Stimulated activated CD8-positive, alpha-beta memory T cell treated with anti-CD3 and anti-CD28 coated beads, Interleukin-12 subunit alpha, Interleukin-12 subunit beta, amount 100 ng/mL, for 24 hours (primary cell): ENCODE measurements around the gene CIBAR2.

ENCODE experiments used
- DNase-seq: peaks from one replicate; pipeline ENCODE4 v3.0.0-alpha.2; 2020; ENCODE audit errors: extremely low read depth

CIBAR2 gene

DNA sequence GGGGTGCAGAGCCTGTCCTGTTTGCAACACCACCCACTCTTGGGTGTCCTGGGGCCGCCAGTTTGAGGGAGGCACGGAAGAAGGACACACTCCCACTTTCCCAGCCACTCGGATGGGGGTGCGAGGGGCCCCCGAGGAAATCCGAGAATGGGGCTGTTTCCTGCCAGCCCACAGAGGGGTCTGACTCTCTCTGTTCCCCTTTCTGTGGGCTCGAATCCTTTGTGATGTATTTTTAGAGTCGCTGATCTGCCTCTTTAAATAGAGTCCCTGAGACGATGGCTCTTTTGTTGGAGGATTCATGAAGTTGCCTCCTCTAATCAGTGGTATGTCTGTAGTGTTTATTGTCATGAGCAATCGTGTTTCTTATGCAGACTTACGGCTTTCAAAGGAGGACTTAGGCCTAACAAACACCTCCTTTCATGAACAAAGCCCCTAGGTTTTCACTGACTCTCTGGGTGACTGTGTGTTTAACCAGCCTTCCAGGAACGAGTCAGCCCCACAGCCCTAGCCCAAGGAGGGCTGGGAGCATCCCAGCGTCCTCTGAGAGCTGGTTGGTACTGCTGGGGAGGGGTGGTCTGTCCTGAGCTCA lies 29.1 kb downstream of the CIBAR2 start:
- DNase-seq: no peak

DNA sequence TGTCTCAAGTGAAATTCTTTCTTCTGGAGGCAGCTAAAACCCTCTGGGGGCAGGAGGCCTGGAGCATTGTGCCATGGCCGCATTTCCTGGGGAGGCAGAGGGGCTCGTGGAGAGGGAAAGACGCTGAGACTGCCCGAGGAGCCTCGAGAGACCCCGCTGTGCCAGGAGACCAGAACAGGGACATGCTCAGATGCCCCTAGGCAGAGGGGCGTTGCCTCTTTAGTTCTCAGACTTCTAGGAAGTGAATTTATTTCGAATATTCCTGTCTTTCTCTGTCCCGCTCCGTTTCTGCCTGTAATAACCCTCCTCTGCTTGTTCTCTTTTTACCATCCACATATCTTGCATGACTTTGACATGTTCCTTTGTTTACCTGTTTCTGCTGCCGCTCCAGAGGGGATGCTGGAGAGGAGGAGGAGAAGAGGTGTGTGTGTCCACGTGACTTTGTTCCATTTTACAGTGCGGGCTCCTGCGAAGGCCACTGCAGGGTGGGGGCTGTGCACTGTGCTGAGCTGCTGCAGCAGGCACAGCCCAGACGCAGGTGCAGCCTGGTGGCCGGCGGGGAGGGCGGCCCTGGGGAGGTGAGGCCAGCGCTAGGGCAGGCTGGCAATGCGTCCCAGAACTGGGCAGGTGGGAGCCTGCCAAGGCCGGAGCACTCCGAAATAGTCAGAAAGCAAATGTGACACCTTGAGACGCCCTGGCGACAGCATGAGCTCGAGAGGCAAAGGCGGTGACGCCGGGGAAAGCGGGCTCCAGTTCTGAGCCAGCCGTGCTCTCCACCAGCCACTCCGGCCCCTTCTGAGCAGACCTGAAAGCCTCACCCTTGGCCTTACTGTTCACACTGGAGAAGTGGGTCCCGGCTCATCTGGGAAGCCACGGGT lies 29.9 kb downstream of the CIBAR2 start:
- no peak for DNase-seq

DNA sequence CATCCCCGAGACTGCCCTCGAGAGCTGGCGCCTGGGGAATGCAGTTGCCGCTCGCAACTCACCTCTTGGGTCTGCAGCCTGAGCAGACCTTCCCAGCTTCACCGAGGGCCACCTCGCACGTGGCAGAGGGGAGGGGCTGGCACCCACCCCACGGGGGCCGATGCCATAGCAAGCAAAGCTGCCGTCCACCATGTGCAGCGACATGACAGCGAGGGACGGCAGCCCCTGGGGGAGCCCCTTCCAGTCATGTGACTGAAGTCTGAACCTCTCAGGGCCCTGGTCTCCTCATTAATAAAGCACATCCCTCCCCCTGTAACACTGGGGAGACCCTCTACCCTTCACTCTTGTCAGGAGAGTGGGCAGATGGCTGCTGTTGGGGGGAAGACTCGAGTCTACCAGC lies 30.5 kb downstream of the CIBAR2 start:
- DNase-seq: no peak

DNA sequence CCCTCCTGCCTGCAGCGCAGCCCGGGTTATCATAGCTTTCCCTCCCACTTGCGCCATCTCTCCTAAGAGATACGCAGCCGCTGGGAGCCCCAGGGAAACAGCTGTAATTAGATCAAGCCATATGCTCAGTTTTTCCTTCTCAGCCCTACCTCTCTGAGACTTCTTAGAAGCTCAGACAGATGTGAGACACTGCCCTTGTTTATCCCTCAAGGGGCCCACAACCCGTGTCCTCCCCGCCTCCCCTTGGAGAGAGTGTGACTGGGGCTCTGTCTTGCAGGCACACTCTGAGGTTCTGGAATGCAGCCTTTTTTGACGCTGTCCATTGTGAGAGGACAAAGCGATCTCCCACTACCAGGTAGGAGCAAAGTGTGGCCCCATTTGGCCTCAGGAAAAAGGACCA lies 31.2 kb downstream of the CIBAR2 start:
- no peak for DNase-seq

DNA sequence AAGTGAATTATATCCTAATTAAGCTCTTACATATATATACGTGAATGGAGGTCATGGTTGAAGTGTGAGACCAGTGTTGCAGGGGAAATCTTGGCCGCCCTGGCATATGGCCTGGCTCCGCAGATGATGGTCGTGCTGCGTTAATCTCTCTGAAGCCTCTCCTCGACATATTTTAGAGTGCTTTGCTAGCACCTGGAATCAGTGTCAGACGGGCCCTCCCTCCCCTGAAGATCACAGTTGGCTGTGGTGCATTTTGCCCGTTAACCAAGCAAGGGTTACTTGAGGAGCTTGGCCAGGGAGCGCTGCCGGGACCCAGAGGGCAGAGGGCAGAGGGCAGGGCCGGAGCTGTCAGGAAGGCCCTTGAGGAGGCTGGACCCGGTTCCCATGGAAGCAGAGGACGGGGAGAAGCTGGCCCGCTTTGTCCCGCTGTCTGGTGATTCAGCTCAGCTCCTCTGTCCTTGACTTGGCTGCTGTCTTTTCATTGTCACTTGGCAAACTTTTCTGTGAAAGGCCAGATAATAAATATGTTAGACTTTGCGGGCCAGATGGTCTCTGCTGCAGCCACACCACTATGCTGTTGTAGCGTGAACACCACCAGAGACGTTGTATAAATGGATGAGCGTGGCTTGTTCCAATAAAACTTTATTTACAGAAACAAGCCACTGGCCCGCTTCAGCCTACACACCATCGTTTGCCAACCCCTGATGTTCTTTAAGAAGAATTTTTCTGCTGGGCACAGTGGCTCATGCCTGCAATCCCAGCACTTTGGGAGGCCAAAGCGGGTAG lies 32.3 kb downstream of the CIBAR2 start:
- DNase-seq: no peak

DNA sequence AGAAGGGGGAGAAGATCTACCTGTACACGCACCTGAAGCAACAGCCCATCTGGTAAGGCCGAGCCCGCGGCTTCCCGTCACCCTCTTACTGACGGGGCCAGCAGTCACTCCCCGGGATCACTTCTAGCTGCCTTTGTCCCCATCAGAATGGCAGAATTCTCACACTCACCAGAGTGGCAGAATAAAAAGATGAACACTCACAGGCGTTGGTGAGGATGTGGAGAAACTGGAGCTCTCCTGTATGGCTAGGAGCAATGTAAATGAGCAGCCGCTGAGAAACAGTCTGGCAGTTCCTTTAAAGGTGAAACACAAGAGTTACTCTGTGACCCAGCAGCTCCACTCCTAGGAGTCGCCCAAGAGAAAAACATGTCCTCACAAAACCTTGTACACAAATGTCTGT lies 33.3 kb downstream of the CIBAR2 start:
- no peak for DNase-seq

DNA sequence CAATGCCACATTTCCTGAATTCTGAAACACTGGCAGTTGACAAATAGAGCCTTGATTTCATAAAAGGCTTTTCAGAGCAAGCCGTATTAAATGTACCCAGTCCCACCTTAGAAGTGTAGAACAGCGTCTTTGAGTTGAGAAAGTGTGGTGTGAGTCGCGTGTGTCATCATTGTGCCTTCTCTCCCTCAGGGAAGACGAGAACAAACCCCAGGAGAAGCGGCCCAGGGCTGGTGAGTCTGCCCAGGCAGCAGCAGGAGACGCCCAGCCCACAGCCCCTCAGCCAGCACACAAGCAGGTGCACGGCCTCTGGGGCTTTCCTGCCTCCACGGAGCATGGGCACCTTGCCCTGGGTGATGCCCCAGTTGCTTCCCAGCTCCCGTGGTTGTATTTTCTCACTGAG lies 34.0 kb downstream of the CIBAR2 start:
- no peak for DNase-seq

DNA sequence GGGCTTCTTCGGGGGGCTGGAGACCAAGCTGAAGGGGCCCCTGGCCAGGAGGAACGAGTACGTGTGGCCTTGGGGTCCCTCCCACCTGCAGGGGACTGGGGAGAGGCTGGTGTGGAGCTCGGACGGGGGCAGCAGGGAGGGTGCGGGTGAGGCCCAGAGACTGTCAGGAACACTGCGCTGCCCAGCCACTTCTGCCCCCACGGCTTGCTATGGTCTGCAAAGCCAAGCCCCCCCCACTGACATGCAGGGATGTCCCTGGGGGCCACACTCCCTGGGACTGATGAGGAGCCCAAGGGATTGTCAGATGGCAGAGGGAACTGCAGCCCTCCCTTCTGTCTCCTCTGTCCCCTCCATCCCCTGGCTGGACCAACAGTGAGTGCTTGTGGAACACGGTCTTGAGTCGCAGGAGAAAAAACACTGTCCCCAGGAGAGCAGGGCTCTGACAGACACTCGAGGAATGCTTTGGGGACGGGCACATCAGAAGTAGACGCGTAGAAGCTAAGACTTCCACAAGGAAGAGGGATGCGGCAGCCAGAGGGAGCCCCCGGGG lies 34.6 kb downstream of the CIBAR2 start:
- DNase-seq: no peak

DNA sequence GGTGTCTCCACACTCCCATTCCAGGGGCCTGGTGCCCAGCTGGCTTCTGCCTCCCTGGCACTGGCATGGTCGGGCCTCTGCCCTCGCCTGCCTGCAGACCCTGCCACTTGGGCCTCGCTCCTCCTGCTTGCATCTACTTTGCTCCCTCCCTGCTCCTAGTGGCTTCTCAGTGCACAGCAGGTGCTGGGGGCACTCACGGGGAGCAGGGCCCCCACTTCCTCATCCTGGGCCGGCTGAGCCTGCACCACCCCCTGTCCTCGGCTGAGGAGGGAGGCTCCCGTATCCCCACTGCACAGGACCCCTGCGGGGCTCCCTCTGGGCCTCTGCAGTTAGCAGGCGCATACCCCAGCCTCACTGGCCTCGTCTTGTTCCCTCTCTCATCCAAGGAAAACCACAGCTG lies 35.2 kb downstream of the CIBAR2 start:
- DNase-seq: no peak

DNA sequence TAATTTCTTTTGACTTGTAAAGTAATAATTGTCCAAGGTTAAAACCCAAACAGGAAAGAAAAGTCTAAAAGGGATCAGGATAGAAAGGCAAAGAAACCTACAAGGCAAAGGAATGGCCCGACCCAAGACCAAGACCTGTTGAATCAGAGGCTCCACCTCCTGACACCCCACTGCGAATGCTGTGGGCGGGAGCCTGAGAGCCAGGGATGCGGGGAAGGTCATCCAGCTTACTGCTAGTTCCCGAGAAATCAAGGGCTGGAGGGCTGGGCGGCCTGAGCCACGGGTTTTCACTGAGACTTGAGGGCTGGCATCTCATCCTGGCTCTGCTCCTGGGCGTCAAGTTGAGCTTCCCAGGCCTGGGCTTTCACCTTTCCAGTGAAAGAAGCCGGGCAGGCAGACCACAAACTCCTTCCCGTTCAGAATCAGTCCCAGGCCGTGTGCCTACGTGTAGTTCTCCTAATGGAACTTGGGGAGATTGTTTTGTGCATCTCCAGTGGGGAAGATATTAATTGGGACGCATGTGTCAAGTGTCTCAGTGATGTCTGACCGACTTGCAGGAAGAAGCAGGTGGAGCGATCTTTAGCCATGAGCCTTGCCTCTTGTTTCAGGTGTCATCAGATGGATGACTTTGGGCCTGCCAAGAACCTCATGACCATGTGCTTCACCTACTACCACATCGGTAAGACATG lies 36.9 kb downstream of the CIBAR2 start:
- no peak for DNase-seq

DNA sequence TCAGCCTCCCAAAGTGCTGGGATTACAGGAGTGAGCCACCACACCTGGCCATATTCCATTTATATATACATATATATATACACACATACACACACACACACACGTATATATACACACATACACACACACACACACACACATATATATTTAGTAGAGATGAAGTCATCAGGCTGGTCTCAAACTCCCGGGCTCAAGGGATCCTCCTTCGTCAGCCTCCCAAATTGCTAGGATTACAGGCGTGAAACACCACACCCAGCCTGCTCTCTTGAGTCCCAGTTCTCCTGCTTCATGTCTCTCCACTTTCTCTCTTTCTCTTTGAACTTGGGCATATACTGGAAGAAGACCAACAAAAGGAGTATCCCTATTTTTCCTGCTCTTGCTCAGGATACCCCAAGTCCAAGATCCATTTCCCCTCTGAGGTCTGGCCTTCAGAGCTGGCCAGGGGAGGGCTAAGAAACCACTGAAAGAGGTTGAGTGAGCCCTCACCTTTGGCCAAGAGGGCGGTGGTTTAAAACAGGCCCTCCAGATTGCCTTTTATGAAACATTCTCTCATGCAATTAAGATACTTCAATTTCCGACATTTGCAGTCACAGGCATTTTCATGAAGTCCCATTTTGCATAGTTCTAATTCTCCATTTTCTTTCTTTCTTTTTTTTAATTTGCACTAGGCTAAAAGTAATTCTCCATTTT lies 37.9 kb downstream of the CIBAR2 start:
- DNase-seq: no peak

DNA sequence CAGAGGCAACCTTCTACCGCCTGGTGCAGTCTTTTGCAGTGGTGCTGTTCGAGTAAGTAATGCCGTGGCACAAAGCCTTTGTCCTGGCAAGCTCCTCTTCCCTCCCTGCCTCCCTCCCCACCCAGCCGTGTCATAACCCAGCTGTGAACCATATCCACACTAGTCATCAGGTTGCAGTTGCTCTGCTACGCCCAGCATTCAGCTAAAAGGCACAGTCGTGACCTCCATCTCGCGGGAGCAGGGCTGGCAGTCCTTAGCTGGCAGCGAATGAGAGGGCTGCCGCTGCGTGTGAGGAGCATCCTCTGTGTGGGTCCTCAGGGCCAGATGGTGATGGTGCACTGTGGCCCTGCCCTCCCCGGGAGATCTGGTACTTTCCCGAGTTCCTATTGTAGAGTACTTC lies 39.3 kb downstream of the CIBAR2 start:
- DNase-seq: no peak

DNA sequence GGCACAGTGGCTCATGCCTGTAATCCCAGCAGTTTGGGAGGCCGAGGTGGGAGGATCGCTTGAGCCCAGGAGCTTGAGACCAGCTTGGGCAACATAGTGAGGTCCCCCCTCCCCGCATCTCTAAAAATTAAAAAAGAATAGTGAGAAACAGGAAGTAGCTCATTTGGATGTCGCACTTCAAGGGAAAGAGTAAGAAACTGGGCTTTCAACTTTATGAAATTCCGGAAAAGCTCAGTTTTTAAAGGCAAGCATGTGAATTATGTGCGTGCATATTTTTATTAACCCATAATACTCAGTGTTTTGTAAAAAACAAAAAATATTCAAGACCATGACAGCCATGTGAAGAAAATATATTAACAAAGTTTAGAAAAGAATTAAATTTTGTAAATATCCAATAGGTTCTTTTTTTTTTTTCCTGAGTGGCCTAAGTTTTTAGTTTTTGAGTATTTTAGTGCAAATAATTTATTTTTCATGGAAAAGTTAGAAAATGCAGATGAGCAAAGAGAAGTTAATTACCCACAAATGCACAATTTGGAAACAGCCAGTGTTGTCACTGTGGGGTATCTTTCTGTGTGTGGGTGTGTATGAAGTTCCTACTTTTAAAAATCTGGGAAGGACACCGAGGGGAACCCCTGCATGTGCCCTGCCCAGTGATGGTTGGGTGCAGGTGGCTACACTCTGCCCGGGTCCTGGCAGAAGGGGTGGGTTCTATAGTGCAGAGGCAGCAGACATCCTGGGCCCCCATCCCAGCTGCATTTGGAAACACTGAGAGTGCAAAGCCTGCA lies 40.0 kb downstream of the CIBAR2 start:
- DNase-seq: no peak

DNA sequence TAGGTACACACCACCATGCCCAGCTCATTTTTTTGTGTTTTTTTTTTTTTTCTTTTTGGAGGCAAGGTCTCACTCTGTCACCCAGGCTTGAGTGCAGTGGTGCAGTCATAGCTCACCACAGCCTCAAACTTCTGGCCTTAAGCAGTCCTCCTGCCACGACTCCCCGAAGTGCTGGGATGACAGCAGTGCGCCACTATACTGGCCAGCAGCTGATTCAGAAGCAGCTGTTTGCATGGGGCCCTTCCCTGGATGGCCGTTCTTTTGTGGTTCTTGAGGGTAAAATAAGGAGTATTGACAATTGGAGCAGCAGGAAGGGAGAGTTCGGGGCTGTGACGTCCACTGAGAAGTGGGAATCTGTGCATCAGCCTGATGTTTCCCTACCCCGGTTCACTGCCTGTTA lies 43.1 kb downstream of the CIBAR2 start:
- no peak for DNase-seq

DNA sequence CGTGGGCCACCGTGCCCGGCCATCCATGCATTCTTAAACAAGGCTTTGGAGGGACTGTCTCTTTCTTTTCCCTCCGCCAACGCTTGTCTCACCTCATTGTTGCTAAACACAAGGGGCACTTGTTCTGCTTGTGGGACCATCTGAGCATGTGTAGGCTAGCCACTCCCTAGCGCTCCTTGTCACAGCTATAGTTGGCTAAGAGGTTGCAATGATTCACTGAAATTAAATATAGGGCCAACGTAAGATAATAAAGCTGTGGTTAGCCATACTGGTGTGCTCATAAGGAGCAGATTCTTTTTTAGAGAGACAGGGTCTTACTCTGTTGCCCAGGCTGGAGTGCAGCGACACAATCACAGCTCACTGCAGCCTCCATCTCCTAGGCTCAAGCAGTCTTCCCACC lies 43.5 kb downstream of the CIBAR2 start:
- DNase-seq: no peak

DNA sequence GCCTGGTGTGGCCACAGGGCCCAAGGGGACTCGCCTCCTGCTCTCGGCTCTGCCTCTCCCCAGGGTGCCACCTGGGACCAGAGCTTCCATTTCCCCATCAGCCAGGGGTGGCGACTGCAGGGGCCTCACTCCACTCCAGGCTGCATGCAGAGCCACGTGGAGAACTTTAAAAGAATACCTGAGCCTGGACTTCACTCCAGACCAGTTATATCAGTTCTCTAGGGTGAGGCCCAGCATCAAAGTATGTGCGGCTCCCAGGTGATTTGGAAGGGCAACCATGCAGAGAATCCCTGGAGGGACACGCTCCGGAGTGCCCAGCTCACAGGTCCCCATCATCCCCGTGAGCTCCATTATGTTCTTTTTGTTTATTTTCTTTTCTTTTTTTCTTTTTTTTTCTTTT lies 44.8 kb downstream of the CIBAR2 start:
- no peak for DNase-seq

DNA sequence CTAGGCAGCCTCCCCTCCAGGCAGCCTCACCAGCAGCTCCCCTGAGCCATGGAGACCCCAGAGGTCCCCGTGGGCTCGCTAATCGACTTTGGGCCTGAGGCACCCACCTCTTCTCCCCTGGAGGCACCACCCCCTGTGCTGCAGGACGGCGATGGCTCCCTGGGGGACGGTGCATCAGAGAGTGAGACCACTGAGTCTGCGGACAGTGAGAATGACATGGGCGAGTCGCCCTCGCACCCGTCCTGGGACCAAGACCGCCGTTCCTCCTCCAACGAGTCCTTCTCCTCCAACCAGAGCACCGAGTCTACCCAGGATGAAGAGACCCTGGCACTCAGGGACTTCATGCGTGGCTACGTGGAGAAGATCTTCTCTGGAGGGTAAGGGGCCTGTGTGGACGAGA lies 45.2 kb downstream of the CIBAR2 start:
- no peak for DNase-seq

DNA sequence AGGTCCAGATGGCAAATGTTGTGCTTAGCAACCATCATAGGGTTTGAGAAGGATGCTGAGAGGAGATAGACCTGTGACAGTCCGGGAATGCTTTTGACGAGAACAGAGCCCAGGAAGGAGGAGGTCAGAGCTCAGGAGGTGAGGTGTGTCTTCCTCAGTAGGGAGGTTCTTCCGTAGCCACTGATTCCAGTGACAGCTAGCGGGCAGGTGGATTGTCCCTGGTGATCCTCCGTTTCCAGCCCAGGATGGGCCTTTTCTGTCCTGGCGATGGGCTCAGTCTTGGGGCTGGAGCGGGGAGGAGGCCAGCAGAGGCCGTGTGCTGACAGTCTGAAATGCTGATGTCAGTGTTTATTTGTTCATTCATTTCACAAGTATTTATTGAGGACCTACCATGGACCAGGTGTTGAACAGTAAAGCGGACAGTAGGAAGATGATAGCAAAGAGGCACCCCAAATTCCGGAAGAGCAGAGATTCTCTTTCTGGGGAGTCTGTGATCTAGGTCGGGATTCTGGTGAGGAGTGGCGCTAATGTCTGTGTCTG lies 45.9 kb downstream of the CIBAR2 start:
- no peak for DNase-seq

DNA sequence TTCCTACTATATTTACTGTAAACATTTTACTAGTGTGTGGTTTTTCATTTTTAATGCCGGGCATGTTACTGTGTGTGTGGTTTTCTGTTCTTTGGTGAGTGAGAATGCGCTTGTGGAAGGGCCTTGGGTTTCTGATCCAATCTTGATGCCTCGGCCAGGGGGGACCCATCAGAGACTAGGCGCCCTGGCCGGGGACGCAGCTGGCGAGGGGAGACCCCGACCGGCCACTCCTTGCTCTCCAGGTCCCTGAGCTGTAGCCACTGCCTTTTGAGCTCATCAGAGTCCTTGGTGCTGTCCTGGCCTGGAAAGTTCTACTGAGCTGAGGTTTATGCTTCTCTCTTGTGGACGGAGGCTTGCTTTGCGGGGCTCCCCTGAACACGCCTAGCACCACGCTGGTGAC lies 47.2 kb downstream of the CIBAR2 start:
- no peak for DNase-seq

DNA sequence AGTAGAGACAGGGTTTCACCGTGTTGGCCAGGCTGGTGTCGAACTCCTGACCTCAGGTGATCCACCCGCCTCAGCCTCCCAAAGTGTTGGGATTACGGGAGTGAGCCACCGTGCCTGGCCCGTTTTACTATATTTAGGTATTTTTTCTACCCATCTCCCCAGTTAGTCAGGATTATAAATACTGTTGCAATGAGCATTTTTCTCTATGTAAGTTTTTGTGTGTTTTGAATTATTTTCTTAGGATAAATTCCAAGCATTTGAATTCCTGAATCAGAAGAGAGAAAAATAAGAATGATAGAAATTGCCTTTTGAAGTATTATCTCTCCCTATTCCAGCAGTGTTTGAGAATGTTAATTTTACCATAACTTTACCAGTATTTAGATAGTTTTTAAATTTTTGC lies 48.1 kb downstream of the CIBAR2 start:
- no peak for DNase-seq
